Prostate gland (tissue), 2 donors: Measurements from ENCODE around the gene RAD51B.

Experiments used
- CTCF ChIP-seq, 4 experiments: fragments of 200-600 bp in 2 of 4; fragments of 450-650 bp in 2 of 4; sonication (generic) in 2 of 4; IDR thresholded peaks; 1 replicate in 3 of 4; 2 replicates in 1 of 4; pipeline ENCODE4 v1.5.1; 2016 to 2019; ENCODE audit warnings: antibody characterized with exemption in 4 of 4, mild to moderate bottlenecking in 2 of 4, moderate library complexity in 2 of 4
- POLR2AphosphoS5 ChIP-seq: sonication (generic); formaldehyde crosslinking; IDR thresholded peaks from one replicate; pipeline ENCODE4 v1.6.1; 2017; ENCODE audit warnings: antibody characterized with exemption

GRCh38 chr14:68214431-68214830 lies 394.9 kb downstream of the RAD51B start:
- TF ChIP-seq CTCF (IDR thresholded peaks at IDR 0.05), result no peak
- TF ChIP-seq POLR2AphosphoS5, result peak; percentile 29
